GM18868 (cell line): ENCODE data around the gene ZDHHC19.
"Not testable (repeated sequence)": the region's sequence is repeated elsewhere in the genome, so short reads cannot be mapped to it uniquely, and the experiment has no call there.

Experiments
- ATAC-seq: cut with Tn5 transposase; IDR thresholded peaks from one replicate; pipeline ENCODE4 v1.9.1; 2021; ENCODE audit warnings: mild to moderate bottlenecking, moderate library complexity; ENCODE audit not compliant: unreplicated experiment

Gene ZDHHC19

GRCh38 chr3:196205442-196206205, 5.6 kb downstream of the ZDHHC19 start:
- ATAC-seq: not testable (repeated sequence)

DNA sequence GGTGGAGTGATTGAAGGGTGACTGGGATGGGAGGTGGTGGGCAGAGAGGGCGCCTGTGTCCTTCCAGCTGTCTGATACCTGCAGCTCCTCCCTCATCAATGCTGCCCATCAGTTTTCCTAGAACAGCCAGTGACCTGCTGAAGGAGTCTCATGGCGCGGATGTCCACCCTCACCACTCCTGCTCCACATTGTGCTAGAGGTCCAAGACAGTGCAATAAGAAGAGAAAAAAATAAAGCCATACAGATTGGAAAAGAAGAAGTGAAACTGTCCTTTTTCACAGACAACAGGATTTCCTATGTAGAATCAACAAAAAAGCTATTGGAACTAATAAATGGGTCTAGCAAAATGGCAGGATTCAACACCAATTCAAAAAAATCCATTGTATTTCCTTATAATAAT, 7.4 kb downstream of the ZDHHC19 start:
- ATAC-seq: no peak

DNA sequence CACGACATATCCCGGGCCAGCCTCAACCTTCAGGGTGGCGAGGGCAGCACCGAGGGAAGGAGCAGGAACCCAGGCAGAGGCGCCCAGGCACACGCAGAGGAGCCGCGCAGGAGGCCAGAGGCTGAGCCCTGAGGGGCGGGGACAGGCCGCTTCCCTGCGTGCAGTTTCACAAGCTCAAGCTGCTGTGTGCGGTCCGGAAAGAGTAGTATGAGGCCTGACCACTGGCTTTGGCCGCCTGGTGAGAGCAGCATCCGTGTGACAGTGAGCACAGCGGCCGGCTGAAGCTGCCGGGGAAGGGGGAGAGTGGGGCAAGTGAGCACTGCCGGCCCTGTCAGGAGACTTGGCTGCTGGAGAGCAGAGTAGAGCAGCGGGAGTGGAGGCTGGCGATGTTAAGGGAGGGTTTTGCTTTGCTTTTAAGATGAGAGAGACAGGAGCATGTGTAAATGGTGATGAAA, 8.7 kb downstream of the ZDHHC19 start:
- no peak for ATAC-seq

- no peak for ATAC-seq
These were observed 12.1 kb downstream of the ZDHHC19 start for GRCh38 chr3:196198771-196199753.

- ATAC-seq: no peak
These were observed 13.0 kb downstream of the ZDHHC19 start for GRCh38 chr3:196198081-196198675.

- ATAC-seq: no peak
These were observed 13.7 kb downstream of the ZDHHC19 start for GRCh38 chr3:196197524-196197923.

DNA sequence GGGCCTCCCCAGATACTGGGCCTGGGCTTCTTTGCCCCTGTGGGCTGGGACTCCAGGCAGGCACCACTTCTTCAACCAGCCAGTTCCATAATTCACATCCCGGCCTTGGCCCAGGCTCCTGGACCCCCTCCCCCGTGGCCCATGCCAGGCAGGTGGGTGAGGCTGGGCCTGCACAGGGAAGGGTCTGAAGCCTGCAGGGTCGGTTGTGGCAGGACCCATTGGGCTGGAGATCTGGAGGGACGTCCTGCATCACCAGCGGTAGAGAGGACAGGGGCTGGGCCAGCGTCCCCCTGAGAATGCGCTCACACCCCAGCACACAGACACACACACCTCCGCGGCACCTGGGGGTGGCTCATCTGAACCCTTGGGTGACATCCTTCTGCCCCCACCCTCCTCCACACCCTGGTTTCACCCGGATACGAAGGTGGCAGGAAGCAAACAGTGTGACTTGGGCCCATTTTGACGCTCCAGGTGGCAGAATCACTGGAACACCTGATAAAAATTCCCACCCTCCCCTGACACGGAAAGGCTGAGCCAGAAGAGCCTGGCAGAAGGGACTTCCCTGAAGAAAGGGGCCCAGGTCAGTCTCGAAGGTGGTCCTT, 15.4 kb downstream of the ZDHHC19 start:
- ATAC-seq: no peak

- ATAC-seq: no peak
These were observed 16.7 kb downstream of the ZDHHC19 start for GRCh38 chr3:196194542-196194915.

DNA sequence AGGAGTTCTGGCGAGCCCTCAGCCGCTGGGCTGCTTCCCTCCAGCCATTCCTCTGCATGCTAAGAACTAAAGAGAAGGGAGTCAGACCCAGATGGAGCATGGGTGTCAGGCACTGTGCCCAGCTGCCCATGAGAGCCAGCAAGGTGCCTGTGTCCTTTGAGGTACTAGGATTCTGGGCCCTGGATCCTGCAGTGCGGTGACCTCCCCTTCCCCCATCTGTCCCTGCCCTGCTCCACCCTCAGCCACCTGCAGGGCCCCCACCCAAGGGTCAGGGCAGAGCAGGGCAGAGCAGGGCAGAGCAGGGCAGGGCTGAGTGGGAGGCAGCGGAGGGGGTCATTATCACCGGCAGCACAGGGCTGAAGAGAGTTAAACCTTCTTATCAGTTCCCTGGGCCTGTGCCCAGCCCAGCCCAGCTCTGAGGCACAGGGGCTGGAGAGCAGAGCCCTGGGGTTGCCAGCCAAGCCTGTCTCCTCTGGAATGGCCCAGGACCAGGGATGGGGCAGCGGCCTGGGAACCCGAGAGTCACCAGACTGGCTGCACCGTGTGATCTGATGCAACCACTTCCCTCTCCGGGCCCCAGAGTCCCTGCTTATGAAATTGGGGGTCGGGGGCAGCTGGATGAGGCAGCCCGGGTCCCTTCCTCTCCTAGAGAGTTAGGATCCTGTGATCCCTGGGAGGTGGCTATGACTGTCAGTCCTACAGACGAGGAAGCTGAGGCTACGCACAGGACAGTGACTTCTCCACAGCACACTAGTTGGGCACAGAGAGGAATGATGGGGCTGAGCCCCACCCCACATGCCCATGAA, 17.3 kb downstream of the ZDHHC19 start:
- no peak for ATAC-seq

DNA sequence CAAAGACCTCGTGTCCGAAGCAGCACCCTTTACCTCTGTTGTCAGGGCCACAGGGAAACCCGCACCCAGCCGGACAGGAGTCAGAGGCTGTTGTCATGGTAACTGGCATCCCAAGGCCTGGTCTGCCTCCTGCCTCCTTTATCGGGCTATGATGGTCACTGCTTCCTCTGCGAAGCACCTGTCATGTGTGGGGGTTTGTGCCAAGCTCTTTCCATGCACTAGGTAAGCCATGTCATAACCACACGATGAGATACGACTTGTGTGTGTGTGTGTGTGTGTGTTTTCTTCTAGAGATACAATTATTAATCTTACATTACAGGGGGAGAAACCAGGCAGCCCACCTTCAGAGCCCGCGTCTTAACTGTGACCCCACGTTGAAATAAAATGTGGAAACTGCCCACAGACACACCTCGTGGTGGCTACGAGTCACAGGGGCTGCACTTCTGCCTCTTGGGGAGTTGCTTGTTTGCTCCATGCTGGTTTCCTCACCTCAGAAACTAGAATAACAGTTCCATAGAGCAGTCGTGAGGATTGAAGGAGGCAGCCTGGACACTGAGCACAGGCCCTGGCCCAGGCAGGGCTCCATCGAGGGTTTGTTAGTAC, 18.0 kb downstream of the ZDHHC19 start:
- no peak for ATAC-seq

- peak; percentile 23 for ATAC-seq
These were observed 18.6 kb downstream of the ZDHHC19 start for GRCh38 chr3:196192524-196193051.

GRCh38 chr3:196192036-196192523, 19.1 kb downstream of the ZDHHC19 start:
- ATAC-seq: peak; percentile 55

GRCh38 chr3:196189566-196190347, 21.4 kb downstream of the ZDHHC19 start:
- ATAC-seq: no peak

- peak; percentile 46 for ATAC-seq
These were observed 24.3 kb downstream of the ZDHHC19 start for GRCh38 chr3:196186651-196187573.

- no peak for ATAC-seq
These were observed 26.3 kb downstream of the ZDHHC19 start for GRCh38 chr3:196184881-196185280.

GRCh38 chr3:196184169-196184432, 27.1 kb downstream of the ZDHHC19 start:
- not testable (repeated sequence) for ATAC-seq

DNA sequence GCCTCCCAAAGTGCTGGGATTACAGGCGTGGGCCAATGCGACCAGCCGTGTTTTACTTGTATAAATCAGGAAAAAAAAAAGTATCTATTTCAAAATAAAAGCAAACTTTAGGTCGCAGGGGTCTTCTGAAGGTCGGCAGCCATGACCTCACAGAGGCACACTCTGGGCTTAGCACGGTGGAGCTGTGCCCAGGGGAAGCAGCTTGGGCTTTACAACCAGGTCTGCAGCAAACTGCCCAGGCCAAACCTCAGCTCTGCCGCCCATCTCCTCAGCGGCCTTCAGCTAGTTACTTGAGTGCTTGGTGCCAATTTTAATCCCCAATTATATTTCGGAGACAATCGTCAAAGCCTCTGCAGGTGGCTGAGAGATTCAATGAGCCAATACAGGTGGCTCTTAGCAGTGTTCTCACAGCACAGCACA, 30.1 kb downstream of the ZDHHC19 start:
- no peak for ATAC-seq

GRCh38 chr3:196180346-196180745, 30.9 kb downstream of the ZDHHC19 start:
- ATAC-seq: no peak
